Stimulated activated naive CD8-positive, alpha-beta T cell treated with anti-CD3 and anti-CD28 coated beads, Interleukin-15, amount 100 ng/mL, for 72 hours (primary cell): Measurements from ENCODE around the gene COL13A1.

Experiments used
- ATAC-seq: fragments of 150-1000 bp; cut with Tn5 transposase; 2 replicates; pipeline ENCODE4 v1.10.0; 2021; ENCODE audit warnings: mild to moderate bottlenecking, moderate library complexity
- DNase-seq, 2 donors: peaks; one replicate each; pipeline ENCODE4 v3.0.0; 2021 to 2022
- H3K27ac Mint-ChIP-seq, 2 donors: one replicate each; pipeline ENCODE4 v1.8.0; 2022; ENCODE audit warnings: mild to moderate bottlenecking in 2 of 2, mixed read lengths in 2 of 2, moderate library complexity in 2 of 2
- H3K27me3 Mint-ChIP-seq: one replicate; pipeline ENCODE4 v1.8.0; 2022; ENCODE audit warnings: mixed read lengths
- H3K4me1 Mint-ChIP-seq: one replicate; pipeline ENCODE4 v1.8.0; 2022; ENCODE audit warnings: mild to moderate bottlenecking, mixed read lengths
- H3K4me3 Mint-ChIP-seq, 2 donors: one replicate each; pipeline ENCODE4 v1.8.0; 2022; ENCODE audit warnings: mild to moderate bottlenecking in 2 of 2, mixed read lengths in 2 of 2, moderate library complexity in 1 of 2
- H3K9me3 Mint-ChIP-seq, 2 donors: one replicate each; pipeline ENCODE4 v1.8.0; 2022; ENCODE audit warnings: mixed read lengths in 2 of 2

COL13A1 gene

DNA sequence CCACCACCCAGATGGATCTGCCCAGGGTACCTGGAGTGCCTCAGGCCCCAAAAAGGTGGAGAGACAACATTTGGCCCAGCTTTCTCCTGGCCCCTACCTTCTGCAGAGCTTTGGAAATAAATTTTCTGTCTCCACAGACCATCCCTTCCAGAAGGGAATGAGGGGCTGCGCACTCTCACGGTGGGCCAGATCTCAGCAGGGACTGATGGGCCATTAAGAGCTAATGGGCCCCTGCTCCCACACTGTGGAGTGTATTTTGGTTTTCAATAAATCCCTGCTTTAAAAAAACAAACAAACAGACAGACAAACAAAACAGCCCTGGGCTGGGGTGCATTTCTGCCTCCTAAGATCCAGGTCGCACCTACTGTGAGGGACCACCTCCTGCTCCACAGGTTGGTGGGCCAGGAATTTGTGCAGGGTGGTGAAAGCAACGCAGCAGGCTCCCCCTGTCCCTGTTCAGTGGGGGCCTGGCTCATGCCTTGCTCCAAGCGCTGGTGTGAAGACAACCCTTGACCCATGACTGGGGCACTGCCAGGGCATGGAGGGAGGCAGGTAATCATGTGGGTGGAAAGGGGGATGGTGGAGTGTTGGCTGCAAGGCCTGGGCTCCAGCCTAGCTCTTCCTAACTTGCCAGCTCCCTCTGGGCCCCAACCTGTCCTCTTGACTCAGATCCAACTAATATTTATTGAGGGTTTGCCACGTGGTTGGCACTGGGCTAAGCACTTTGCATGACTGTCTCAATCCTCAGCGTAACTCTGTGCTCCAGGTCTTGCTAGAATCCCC lies 88.5 kb downstream of the COL13A1 start:
- no peaks in the 10 kb centered on the region for H3K9me3 Mint-ChIP-seq
- H3K4me3 Mint-ChIP-seq, result no peak overlapping the region
- DNase-seq (no peak), ATAC-seq (no peak)
- H3K27me3 Mint-ChIP-seq, result no peaks in the 10 kb centered on the region
- H3K27ac Mint-ChIP-seq, result no peak overlapping the region
- no peaks in the 10 kb centered on the region for H3K4me1 Mint-ChIP-seq

- Mint-ChIP-seq H3K27ac (no peak overlapping the region), H3K27me3 (no peaks in the 10 kb centered on the region), H3K4me1 (no peaks in the 10 kb centered on the region), H3K9me3 (no peaks in the 10 kb centered on the region), H3K4me3 (no peak overlapping the region)
- ATAC-seq (no peak), DNase-seq (no peak)
Measured at GRCh38 chr10:69891057-69891617, 89.4 kb downstream of the COL13A1 start.

GRCh38 chr10:69892406-69892805 lies 90.7 kb downstream of the COL13A1 start:
- no peaks in the 10 kb centered on the region for H3K27me3 Mint-ChIP-seq
- no peak for ATAC-seq
- H3K4me1 Mint-ChIP-seq, result no peaks in the 10 kb centered on the region
- DNase-seq, result no peak
- no peak overlapping the region for H3K4me3 Mint-ChIP-seq
- H3K27ac Mint-ChIP-seq, result no peak overlapping the region
- no peaks in the 10 kb centered on the region for H3K9me3 Mint-ChIP-seq

- no peaks in the 10 kb centered on the region for H3K27me3 Mint-ChIP-seq
- no peak overlapping the region for H3K4me3 Mint-ChIP-seq
- H3K9me3 Mint-ChIP-seq, result no peaks in the 10 kb centered on the region
- no peaks in the 10 kb centered on the region for H3K4me1 Mint-ChIP-seq
- ATAC-seq (no peak), DNase-seq (no peak)
- no peak overlapping the region for H3K27ac Mint-ChIP-seq
Measured at GRCh38 chr10:69892816-69893215, 91.1 kb downstream of the COL13A1 start.

DNA sequence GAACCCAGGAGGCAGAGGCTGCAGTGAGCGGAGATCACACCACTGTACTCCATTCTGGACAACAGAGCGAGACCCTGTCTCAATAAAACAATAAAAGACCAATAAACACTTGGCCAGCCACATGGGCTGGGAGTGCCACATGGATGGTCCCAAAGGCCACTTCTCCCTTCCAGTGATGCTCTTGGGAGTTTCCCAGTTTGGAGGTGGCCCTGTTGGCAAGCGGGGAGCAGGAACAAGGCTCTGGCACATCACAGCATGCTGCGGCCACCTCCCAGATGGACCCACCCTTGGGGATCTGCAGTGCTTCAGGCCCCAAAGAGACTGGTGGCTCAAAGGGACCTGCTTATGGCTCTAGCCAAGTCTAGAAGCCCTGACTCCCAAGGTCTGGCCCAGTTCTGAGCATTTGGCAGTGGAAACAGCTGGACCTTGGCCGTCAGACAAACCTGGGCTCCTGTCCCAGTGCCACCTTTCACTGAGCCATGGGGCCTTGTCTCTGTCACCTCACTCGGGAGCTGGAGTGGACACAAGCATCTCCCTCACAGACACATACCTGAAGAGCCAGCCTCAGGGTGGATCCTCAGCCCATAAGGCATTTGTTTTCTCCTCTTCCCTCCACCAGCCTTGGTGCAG lies 91.7 kb downstream of the COL13A1 start:
- DNase-seq (no peak), ATAC-seq (no peak)
- Mint-ChIP-seq H3K9me3 (no peaks in the 10 kb centered on the region), H3K27me3 (no peaks in the 10 kb centered on the region), H3K4me3 (no peak overlapping the region), H3K4me1 (no peaks in the 10 kb centered on the region), H3K27ac (no peak overlapping the region)

- peak overlapping the region in 1 of 2 donors; percentile 21 for H3K27ac Mint-ChIP-seq
- H3K4me1 Mint-ChIP-seq, result no peaks in the 10 kb centered on the region
Measured at GRCh38 chr10:69894156-69894555, 92.5 kb downstream of the COL13A1 start.

GRCh38 chr10:69895759-69896158 lies 94.1 kb downstream of the COL13A1 start:
- Mint-ChIP-seq H3K27me3 (no peaks in the 10 kb centered on the region), H3K9me3 (no peaks in the 10 kb centered on the region), H3K27ac (peak overlapping the region in 1 of 2 donors; percentile 42), H3K4me3 (no peak overlapping the region), H3K4me1 (no peaks in the 10 kb centered on the region)
- ATAC-seq (no peak), DNase-seq (no peak)

More at GRCh38 chr10:69894156-69894555, 92.5 kb downstream of the COL13A1 start:
- no peak for DNase-seq
- no peak for ATAC-seq
- H3K4me3 Mint-ChIP-seq, result no peak overlapping the region
- no peaks in the 10 kb centered on the region for H3K9me3 Mint-ChIP-seq
- H3K27me3 Mint-ChIP-seq, result no peaks in the 10 kb centered on the region

DNA sequence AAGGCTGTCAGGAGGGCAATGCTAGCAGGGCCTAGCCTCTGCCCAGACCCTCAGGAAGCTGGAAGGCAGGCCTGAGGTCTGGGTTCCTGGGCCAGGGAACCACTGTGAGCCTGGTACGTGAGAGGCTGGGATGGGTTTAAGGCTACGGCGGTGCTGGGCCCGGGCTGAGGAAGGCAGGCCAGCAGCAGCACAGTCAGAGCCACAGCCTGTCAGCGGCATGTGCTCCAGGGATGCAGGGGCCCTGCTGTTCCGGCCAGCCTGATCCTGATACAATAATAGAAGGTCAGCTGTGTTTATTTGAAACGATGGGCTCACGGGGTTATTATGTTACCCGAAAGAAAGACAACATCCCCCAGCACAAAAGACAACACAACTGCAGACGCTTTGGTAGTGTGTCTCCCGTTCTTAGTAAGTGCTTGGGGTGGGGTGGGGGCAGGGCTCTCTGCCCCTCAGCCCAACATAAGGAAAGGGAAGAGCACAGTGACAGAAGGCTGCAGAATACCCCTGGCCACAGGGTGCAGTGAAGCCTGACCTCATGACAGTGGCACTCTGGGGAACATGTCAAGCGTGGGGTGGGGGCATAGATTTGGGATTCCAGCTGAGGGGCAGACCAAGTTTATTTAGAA lies 95.0 kb downstream of the COL13A1 start:
- no peak overlapping the region for H3K27ac Mint-ChIP-seq
- no peaks in the 10 kb centered on the region for H3K9me3 Mint-ChIP-seq
- DNase-seq (no peak), ATAC-seq (no peak)
- no peaks in the 10 kb centered on the region for H3K27me3 Mint-ChIP-seq
- H3K4me3 Mint-ChIP-seq, result no peak overlapping the region
- no peaks in the 10 kb centered on the region for H3K4me1 Mint-ChIP-seq

GRCh38 chr10:69897432-69897831 lies 95.7 kb downstream of the COL13A1 start:
- no peak for DNase-seq
- H3K27ac Mint-ChIP-seq, result no peak overlapping the region
- no peak overlapping the region for H3K4me3 Mint-ChIP-seq
- H3K4me1 Mint-ChIP-seq, result no peaks in the 10 kb centered on the region
- H3K27me3 Mint-ChIP-seq, result no peaks in the 10 kb centered on the region
- no peak for ATAC-seq
- H3K9me3 Mint-ChIP-seq, result no peaks in the 10 kb centered on the region

DNA sequence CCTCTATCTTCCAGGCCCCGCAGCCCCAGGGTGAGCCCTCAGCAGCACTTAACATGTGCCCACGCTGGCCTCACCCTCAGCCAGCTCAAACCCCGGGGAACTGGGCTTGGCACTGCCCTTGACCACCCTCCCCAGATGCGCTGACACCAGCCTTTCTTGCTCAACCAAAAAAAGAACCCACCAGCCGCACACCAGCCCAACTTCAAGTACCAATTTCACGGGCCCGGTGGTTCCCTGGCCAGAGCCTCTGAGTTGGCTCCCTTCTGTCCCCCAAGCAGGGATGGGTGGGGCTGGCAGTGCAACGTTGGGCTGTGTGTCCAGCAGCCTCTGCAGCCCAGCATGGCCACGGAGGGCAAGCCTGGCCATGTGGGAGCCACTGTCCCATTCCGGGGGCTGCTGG lies 96.3 kb downstream of the COL13A1 start:
- H3K4me3 Mint-ChIP-seq, result no peak overlapping the region
- no peaks in the 10 kb centered on the region for H3K27me3 Mint-ChIP-seq
- DNase-seq (no peak), ATAC-seq (no peak)
- H3K4me1 Mint-ChIP-seq, result no peaks in the 10 kb centered on the region
- no peaks in the 10 kb centered on the region for H3K9me3 Mint-ChIP-seq
- H3K27ac Mint-ChIP-seq, result no peak overlapping the region

DNA sequence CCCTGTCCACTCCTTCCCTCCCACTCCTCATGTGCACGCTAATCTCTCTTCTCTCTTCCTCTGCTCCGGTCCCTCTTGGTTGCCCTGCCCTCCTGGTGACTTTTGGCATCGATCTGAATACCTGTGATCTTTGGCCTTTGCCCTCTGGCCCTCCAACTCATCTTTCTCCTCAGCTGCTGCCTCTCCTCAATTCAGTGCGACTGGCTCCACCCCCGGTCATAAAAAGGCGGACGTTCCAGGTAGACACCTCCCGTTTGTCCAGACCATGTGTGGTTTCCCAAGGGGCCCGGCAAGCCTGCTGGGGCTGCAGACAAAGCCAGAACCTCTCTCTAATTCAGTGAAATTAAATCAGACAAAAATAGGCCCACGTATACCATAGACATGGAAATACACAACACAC lies 96.8 kb downstream of the COL13A1 start:
- Mint-ChIP-seq H3K9me3 (no peaks in the 10 kb centered on the region), H3K4me3 (no peak overlapping the region), H3K27me3 (no peaks in the 10 kb centered on the region), H3K4me1 (no peaks in the 10 kb centered on the region), H3K27ac (no peak overlapping the region)
- DNase-seq (no peak), ATAC-seq (no peak)

- no peak for DNase-seq
- Mint-ChIP-seq H3K4me3 (no peak overlapping the region), H3K9me3 (no peaks in the 10 kb centered on the region)
Measured at GRCh38 chr10:69898941-69899340, 97.2 kb downstream of the COL13A1 start.

GRCh38 chr10:69899727-69900595 lies 98.3 kb downstream of the COL13A1 start:
- H3K27ac Mint-ChIP-seq, result peak overlapping the region in 1 of 2 donors; percentile 75
- ATAC-seq, result no peak

More at GRCh38 chr10:69898941-69899340, 97.2 kb downstream of the COL13A1 start:
- no peak for ATAC-seq
- Mint-ChIP-seq H3K4me1 (no peaks in the 10 kb centered on the region), H3K27me3 (no peaks in the 10 kb centered on the region), H3K27ac (no peak overlapping the region)

GRCh38 chr10:69901022-69901421 lies 99.3 kb downstream of the COL13A1 start:
- Mint-ChIP-seq H3K4me3 (no peak overlapping the region), H3K27ac (no peak overlapping the region), H3K4me1 (no peaks in the 10 kb centered on the region), H3K9me3 (no peaks in the 10 kb centered on the region), H3K27me3 (peaks cover 8% of the 10 kb centered on the region)
- no peak for ATAC-seq
- DNase-seq, result no peak

More at GRCh38 chr10:69899727-69900595, 98.3 kb downstream of the COL13A1 start:
- H3K4me1 Mint-ChIP-seq, result no peaks in the 10 kb centered on the region
- H3K4me3 Mint-ChIP-seq, result no peak overlapping the region
- no peaks in the 10 kb centered on the region for H3K9me3 Mint-ChIP-seq
- no peaks in the 10 kb centered on the region for H3K27me3 Mint-ChIP-seq
- no peak for DNase-seq
